ENCODE data around the gene C2CD2.

DNA sequence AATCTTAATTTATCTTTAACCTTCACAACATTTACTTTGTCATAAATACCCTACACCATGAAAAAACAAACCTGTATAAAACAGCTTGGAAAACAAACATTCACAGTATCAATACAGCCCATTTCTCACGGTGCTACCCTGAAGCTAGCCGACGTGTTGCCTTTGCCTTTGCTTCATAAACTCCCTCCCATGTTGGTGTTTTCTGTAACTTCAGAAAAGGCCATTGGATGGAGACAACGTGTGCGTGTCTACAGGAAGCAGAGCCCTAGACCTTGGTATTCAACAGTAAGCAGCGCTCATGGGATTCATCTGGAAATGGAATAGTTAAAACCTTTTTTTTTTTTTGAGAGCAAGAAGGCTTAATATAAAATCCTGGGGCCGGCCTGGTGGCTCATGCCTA lies 67.5 kb downstream of the C2CD2 start:
- TF ChIP-seq, protein P1, sequence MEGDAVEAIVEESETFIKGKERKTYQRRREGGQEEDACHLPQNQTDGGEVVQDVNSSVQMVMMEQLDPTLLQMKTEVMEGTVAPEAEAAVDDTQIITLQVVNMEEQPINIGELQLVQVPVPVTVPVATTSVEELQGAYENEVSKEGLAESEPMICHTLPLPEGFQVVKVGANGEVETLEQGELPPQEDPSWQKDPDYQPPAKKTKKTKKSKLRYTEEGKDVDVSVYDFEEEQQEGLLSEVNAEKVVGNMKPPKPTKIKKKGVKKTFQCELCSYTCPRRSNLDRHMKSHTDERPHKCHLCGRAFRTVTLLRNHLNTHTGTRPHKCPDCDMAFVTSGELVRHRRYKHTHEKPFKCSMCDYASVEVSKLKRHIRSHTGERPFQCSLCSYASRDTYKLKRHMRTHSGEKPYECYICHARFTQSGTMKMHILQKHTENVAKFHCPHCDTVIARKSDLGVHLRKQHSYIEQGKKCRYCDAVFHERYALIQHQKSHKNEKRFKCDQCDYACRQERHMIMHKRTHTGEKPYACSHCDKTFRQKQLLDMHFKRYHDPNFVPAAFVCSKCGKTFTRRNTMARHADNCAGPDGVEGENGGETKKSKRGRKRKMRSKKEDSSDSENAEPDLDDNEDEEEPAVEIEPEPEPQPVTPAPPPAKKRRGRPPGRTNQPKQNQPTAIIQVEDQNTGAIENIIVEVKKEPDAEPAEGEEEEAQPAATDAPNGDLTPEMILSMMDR (conservative IDR thresholded peaks at IDR 0.05; ENCODE audit: low read depth, low read length): no peak
- no peak for TF ChIP-seq EZH2phosphoT487 (IDR thresholded peaks at IDR 0.05; ENCODE audit: borderline replicate concordance, low read length)

Data from PC-3 (cell line).